ENCODE measurements around the gene DENND1A.

DENND1A gene

GRCh38 chr9:123662057-123662776, 267.7 kb downstream of the DENND1A start:
- Histone ChIP-seq H3K9ac (ENCODE audit: low read depth, low read length) (no peak overlapping the region), H3K27me3 (ENCODE audit: control insufficient read depth, insufficient read depth, low read length) (no peaks in the 10 kb centered on the region), H3K36me3 (ENCODE audit: insufficient read depth, low read length) (peaks cover 4% of the 10 kb centered on the region), H3K4me3 (ENCODE audit: low read length) (no peak overlapping the region), H3K4me1 (ENCODE audit: control insufficient read depth, insufficient read depth, low read length) (no peaks in the 10 kb centered on the region), H3K9me3 (replicated peaks; ENCODE audit: low read length) (no peaks in the 10 kb centered on the region), H3K4me2 (ENCODE audit: low read length) (no peak overlapping the region)

- Histone ChIP-seq H3K4me2 (ENCODE audit: low read length) (no peak overlapping the region), H3K27me3 (ENCODE audit: control insufficient read depth, insufficient read depth, low read length) (no peaks in the 10 kb centered on the region), H3K9me3 (replicated peaks; ENCODE audit: low read length) (no peaks in the 10 kb centered on the region), H3K36me3 (ENCODE audit: insufficient read depth, low read length) (peaks cover 4% of the 10 kb centered on the region), H3K4me1 (ENCODE audit: control insufficient read depth, insufficient read depth, low read length) (no peaks in the 10 kb centered on the region), H3K9ac (ENCODE audit: low read depth, low read length) (no peak overlapping the region), H3K4me3 (ENCODE audit: low read length) (no peak overlapping the region)
Observed at GRCh38 chr9:123660691-123661466, 269.0 kb downstream of the DENND1A start.

- Histone ChIP-seq H3K9me3 (replicated peaks; ENCODE audit: low read length) (no peaks in the 10 kb centered on the region), H3K9ac (ENCODE audit: low read depth, low read length) (no peak overlapping the region), H3K4me1 (ENCODE audit: control insufficient read depth, insufficient read depth, low read length) (no peaks in the 10 kb centered on the region), H3K4me3 (ENCODE audit: low read length) (no peak overlapping the region), H3K36me3 (ENCODE audit: insufficient read depth, low read length) (peaks cover 4% of the 10 kb centered on the region), H3K4me2 (ENCODE audit: low read length) (no peak overlapping the region), H3K27me3 (ENCODE audit: control insufficient read depth, insufficient read depth, low read length) (no peaks in the 10 kb centered on the region)
Observed at GRCh38 chr9:123659358-123659757, 270.6 kb downstream of the DENND1A start.

DNA sequence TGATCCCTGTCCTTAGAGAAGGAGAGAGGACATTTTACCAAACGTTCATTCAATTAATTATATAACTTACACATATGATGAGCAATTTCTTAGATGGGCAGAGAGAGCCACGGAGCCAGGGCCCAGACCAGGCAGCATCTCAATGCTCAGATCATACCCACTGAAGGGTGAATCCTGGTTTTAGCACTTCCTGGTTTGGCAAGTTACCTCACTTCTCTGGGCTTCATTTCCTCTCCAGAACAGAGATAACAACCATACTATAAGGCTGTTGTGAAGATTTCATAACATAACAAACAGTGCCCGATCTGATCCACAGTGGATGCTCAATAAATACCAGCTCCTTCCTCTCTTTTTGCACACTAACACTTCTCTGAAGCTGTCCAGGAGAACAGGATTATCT, 271.1 kb downstream of the DENND1A start:
- Histone ChIP-seq H3K4me3 (ENCODE audit: low read length) (no peak overlapping the region), H3K4me1 (ENCODE audit: control insufficient read depth, insufficient read depth, low read length) (no peaks in the 10 kb centered on the region), H3K27me3 (ENCODE audit: control insufficient read depth, insufficient read depth, low read length) (no peaks in the 10 kb centered on the region), H3K36me3 (ENCODE audit: insufficient read depth, low read length) (peaks cover 4% of the 10 kb centered on the region), H3K9me3 (replicated peaks; ENCODE audit: low read length) (no peaks in the 10 kb centered on the region), H3K4me2 (ENCODE audit: low read length) (no peak overlapping the region), H3K9ac (ENCODE audit: low read depth, low read length) (no peak overlapping the region)

GRCh38 chr9:123657941-123658340, 272.0 kb downstream of the DENND1A start:
- Histone ChIP-seq H3K36me3 (ENCODE audit: insufficient read depth, low read length) (peaks cover 4% of the 10 kb centered on the region), H3K4me2 (ENCODE audit: low read length) (no peak overlapping the region), H3K9ac (ENCODE audit: low read depth, low read length) (no peak overlapping the region), H3K4me1 (ENCODE audit: control insufficient read depth, insufficient read depth, low read length) (no peaks in the 10 kb centered on the region), H3K4me3 (ENCODE audit: low read length) (no peak overlapping the region), H3K27me3 (ENCODE audit: control insufficient read depth, insufficient read depth, low read length) (no peaks in the 10 kb centered on the region), H3K9me3 (replicated peaks; ENCODE audit: low read length) (no peaks in the 10 kb centered on the region)

DNA sequence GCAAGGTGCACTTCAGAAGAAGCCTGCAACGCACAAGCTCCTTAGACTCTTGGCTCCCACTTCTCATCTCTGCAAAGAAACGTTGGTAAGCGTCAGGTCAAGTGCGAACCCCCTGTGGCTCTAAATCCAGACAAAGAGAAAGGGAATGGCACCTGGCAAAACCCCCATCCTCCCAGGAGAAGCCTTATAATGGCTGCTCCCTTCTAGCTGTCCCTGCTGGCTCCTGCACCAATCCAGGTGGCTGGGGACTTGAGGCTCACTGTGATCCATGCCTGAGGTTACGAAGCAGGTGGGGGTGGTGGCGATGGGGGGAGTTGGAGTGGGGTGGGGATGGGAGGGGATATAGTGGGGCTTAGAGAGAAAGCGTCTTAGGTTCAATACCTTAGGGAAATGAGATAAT, 272.8 kb downstream of the DENND1A start:
- H3K9ac ChIP-seq (ENCODE audit: low read depth, low read length), result no peak overlapping the region
- H3K4me1 ChIP-seq (ENCODE audit: control insufficient read depth, insufficient read depth, low read length), result no peaks in the 10 kb centered on the region
- no peak overlapping the region for H3K4me2 ChIP-seq (ENCODE audit: low read length)
- H3K27me3 ChIP-seq (ENCODE audit: control insufficient read depth, insufficient read depth, low read length), result no peaks in the 10 kb centered on the region
- no peak overlapping the region for H3K4me3 ChIP-seq (ENCODE audit: low read length)
- no peaks in the 10 kb centered on the region for H3K9me3 ChIP-seq (replicated peaks; ENCODE audit: low read length)
- peaks cover under 1% of the 10 kb centered on the region for H3K36me3 ChIP-seq (ENCODE audit: insufficient read depth, low read length)

DNA sequence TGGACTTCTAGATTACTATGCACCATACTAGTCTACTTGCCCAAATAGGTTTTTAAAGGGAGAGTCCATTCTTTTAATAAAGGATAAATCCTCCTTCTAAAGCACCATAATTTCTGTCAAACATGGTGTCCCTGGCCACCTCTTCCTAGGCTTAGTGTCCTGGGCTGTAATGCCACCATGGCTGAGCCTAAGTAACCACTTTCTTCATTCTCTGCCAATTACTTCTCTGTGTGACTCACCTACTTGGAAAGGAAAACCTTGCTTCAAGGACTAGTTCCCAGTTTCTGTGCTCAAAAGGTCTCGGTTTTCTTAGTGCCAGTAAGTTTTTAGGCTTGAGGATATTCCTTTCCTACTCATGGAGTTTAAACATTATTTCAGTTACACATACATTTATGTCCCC, 273.4 kb downstream of the DENND1A start:
- H3K27me3 ChIP-seq (ENCODE audit: control insufficient read depth, insufficient read depth, low read length), result no peaks in the 10 kb centered on the region
- H3K4me2 ChIP-seq (ENCODE audit: low read length), result no peak overlapping the region
- H3K9ac ChIP-seq (ENCODE audit: low read depth, low read length), result no peak overlapping the region
- no peaks in the 10 kb centered on the region for H3K36me3 ChIP-seq (ENCODE audit: insufficient read depth, low read length)
- no peaks in the 10 kb centered on the region for H3K9me3 ChIP-seq (replicated peaks; ENCODE audit: low read length)
- no peak overlapping the region for H3K4me3 ChIP-seq (ENCODE audit: low read length)
- H3K4me1 ChIP-seq (ENCODE audit: control insufficient read depth, insufficient read depth, low read length), result no peaks in the 10 kb centered on the region

DNA sequence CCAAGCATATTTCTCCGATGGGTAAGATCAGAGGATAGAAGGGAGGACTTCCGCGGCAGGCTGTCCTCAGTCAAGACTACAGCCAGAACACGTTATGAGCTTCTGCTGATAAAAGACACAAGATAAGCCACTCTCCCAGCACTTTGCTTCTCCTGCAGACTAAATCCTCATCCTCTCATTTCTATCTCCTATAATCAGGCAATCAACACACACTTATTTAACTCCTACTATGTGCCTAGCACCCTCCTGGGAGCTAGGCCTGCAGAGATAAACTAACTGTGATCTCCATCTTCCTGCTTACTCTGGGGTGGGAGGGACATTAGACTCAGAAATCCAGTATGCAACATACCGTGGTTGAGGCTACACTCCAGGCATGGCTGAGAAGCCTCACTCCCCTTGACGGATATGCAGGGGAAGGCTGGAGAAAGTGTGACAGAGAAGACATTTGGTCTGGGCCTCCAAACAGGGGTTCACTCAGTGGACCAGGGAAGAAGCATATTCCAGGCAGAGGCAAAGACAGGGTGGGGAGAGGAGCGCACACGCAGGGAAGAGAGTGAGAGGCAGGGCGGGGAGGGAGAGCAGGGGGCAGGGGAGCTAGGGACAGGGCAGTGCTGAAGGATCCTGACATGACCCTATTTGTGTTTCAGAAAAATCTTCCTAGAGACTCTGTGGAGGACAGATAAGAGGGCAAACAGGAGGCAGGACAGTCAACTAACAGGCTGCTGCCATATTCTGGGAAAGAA, 274.1 kb downstream of the DENND1A start:
- H3K4me1 ChIP-seq (ENCODE audit: control insufficient read depth, insufficient read depth, low read length), result no peaks in the 10 kb centered on the region
- H3K36me3 ChIP-seq (ENCODE audit: insufficient read depth, low read length), result no peaks in the 10 kb centered on the region
- no peak overlapping the region for H3K4me2 ChIP-seq (ENCODE audit: low read length)
- no peaks in the 10 kb centered on the region for H3K27me3 ChIP-seq (ENCODE audit: control insufficient read depth, insufficient read depth, low read length)
- no peak overlapping the region for H3K4me3 ChIP-seq (ENCODE audit: low read length)
- no peak overlapping the region for H3K9ac ChIP-seq (ENCODE audit: low read depth, low read length)
- H3K9me3 ChIP-seq (replicated peaks; ENCODE audit: low read length), result no peaks in the 10 kb centered on the region

DNA sequence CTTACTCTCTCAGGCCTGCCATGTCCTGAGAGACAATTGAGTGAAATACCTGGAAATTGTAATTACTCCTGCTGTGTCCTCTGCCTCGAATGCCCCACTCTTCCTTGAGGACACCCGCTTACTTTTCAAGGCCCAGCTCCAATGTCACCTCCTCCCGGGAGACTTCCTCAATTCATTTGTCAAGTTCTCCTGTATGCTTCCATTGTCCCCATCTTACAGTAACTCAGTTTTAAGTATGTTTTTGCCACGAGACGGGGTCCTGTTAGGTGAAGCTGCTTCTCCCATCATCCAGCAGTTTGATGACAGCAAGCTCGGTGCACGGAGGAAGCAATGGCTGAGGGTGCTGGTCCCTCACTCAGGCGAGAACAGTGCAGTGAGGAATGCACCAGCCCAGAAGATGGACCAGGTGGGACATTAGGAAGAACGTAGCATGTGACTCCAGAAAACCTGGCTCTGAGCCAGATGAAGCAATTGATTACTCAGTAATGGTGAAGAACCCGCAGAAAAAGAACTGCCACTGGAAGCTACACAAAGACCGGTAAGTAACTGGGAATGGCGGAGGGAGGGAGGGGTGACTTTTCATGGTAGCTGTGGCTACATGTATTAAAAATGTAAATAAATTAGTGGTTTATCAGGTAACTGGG, 274.8 kb downstream of the DENND1A start:
- no peaks in the 10 kb centered on the region for H3K27me3 ChIP-seq (ENCODE audit: control insufficient read depth, insufficient read depth, low read length)
- H3K36me3 ChIP-seq (ENCODE audit: insufficient read depth, low read length), result no peaks in the 10 kb centered on the region
- no peak overlapping the region for H3K9ac ChIP-seq (ENCODE audit: low read depth, low read length)
- H3K9me3 ChIP-seq (replicated peaks; ENCODE audit: low read length), result no peaks in the 10 kb centered on the region
- H3K4me3 ChIP-seq (ENCODE audit: low read length), result no peak overlapping the region
- no peaks in the 10 kb centered on the region for H3K4me1 ChIP-seq (ENCODE audit: control insufficient read depth, insufficient read depth, low read length)
- no peak overlapping the region for H3K4me2 ChIP-seq (ENCODE audit: low read length)

GRCh38 chr9:123654218-123654993, 275.5 kb downstream of the DENND1A start:
- H3K9me3 ChIP-seq (replicated peaks; ENCODE audit: low read length), result no peaks in the 10 kb centered on the region
- H3K9ac ChIP-seq (ENCODE audit: low read depth, low read length), result no peak overlapping the region
- H3K4me3 ChIP-seq (ENCODE audit: low read length), result no peak overlapping the region
- H3K36me3 ChIP-seq (ENCODE audit: insufficient read depth, low read length), result no peaks in the 10 kb centered on the region
- no peaks in the 10 kb centered on the region for H3K4me1 ChIP-seq (ENCODE audit: control insufficient read depth, insufficient read depth, low read length)
- H3K4me2 ChIP-seq (ENCODE audit: low read length), result no peak overlapping the region
- H3K27me3 ChIP-seq (ENCODE audit: control insufficient read depth, insufficient read depth, low read length), result no peaks in the 10 kb centered on the region

- Histone ChIP-seq H3K9ac (ENCODE audit: low read depth, low read length) (no peak overlapping the region), H3K4me2 (ENCODE audit: low read length) (no peak overlapping the region), H3K36me3 (ENCODE audit: insufficient read depth, low read length) (no peaks in the 10 kb centered on the region), H3K4me3 (ENCODE audit: low read length) (no peak overlapping the region), H3K9me3 (replicated peaks; ENCODE audit: low read length) (no peaks in the 10 kb centered on the region), H3K4me1 (ENCODE audit: control insufficient read depth, insufficient read depth, low read length) (no peaks in the 10 kb centered on the region), H3K27me3 (ENCODE audit: control insufficient read depth, insufficient read depth, low read length) (no peaks in the 10 kb centered on the region)
Observed at GRCh38 chr9:123652416-123652815, 277.5 kb downstream of the DENND1A start.

Measured in skeletal muscle satellite cell (primary cell).